ENCODE measurements around the gene LRIT3. TPM values are rescaled to one million over a fixed set of nuclear protein-coding genes. Genes with fewer than 3 reads are reported as not detected.

The LRIT3 gene, protein sequence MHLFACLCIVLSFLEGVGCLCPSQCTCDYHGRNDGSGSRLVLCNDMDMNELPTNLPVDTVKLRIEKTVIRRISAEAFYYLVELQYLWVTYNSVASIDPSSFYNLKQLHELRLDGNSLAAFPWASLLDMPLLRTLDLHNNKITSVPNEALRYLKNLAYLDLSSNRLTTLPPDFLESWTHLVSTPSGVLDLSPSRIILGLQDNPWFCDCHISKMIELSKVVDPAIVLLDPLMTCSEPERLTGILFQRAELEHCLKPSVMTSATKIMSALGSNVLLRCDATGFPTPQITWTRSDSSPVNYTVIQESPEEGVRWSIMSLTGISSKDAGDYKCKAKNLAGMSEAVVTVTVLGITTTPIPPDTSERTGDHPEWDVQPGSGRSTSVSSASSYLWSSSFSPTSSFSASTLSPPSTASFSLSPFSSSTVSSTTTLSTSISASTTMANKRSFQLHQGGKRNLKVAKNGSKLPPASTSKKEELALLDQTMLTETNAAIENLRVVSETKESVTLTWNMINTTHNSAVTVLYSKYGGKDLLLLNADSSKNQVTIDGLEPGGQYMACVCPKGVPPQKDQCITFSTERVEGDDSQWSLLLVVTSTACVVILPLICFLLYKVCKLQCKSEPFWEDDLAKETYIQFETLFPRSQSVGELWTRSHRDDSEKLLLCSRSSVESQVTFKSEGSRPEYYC
- polyA plus RNA-seq (ENCODE audit: low read depth in 6 of 6) = not detected

DNA sequence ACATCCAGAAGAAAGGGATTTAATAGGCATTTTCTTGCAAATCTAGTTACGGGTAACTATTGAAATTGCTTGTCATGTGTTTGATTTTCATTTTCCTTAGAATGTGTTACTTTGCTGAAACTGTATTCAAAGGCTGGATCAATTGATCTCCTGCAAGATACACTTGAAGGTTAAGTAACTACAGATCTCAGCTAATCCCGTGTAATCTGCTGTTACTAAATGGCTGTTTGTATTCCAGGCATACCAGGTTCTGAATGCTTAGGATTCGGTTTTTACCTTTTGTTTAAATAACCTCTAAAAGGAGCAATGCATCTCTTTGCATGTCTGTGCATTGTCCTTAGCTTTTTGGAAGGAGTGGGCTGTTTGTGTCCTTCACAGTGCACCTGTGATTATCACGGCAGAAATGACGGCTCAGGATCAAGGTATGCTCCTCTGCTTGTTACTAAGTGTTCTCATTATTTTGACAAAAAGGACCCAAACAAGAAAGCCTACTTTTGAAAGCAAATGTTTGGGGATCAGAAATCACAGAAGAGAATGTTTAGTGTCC, at the start of gene LRIT3:
Gene LRIT3 (plus strand): TSS at position 212 of the 547 bp plus-strand sequence. CDS start 95 bp downstream, at position 307.
- DNase-seq = no peak
- peaks cover 0 to 2% (median 0%) of the 10 kb centered on the region in 7 donors for H3K9me3 Mint-ChIP-seq

DNA sequence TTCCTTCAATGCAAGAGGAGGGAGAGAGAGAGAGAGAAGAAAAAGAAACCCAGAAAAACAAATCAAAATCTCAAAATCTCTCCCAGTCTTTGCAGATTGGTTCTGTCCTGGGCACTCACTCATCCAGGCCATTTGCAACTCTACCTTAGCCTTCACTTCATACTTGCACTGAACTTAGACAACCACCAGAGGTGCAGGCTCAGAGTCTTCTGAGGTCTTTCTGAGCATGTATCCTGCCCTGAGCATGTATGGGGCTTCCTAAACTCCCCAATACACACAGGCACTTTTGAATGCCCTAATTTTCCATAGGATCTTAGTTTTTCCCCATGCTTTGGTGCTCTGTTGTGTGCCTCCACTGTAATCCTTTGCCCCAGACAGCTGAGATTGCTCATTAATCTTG, 49.0 kb upstream of the LRIT3 start:
- H3K4me1 Mint-ChIP-seq = no peaks in the 10 kb centered on the region
- ATAC-seq (ENCODE audit: low read depth in 2 of 2) (no peak), DNase-seq (no peak)
- no peak overlapping the region for H3K4me3 Mint-ChIP-seq
- H3K36me3 Mint-ChIP-seq = peaks cover 6 to 16% of the 10 kb centered on the region in 2 donors
- H3K27ac Mint-ChIP-seq = no peak overlapping the region
- H3K9me3 Mint-ChIP-seq = peaks cover 11 to 42% (median 21%) of the 10 kb centered on the region in 7 donors
- peaks cover 9 to 34% (median 25%) of the 10 kb centered on the region in 3 donors for H3K27me3 Mint-ChIP-seq

More for the DNA sequence above, at the start of gene LRIT3:
- no peak for ATAC-seq (ENCODE audit: low read depth in 2 of 2)
- no peak within 1 kb of the TSS for H3K4me3 Mint-ChIP-seq
- no peaks in the 10 kb centered on the region for H3K36me3 Mint-ChIP-seq
- H3K27ac Mint-ChIP-seq = peak within 1 kb of the TSS in 1 of 6 donors; percentile 15
- no peaks in the 10 kb centered on the region for H3K27me3 Mint-ChIP-seq
- H3K4me1 Mint-ChIP-seq = no peaks in the 10 kb centered on the region

DNA sequence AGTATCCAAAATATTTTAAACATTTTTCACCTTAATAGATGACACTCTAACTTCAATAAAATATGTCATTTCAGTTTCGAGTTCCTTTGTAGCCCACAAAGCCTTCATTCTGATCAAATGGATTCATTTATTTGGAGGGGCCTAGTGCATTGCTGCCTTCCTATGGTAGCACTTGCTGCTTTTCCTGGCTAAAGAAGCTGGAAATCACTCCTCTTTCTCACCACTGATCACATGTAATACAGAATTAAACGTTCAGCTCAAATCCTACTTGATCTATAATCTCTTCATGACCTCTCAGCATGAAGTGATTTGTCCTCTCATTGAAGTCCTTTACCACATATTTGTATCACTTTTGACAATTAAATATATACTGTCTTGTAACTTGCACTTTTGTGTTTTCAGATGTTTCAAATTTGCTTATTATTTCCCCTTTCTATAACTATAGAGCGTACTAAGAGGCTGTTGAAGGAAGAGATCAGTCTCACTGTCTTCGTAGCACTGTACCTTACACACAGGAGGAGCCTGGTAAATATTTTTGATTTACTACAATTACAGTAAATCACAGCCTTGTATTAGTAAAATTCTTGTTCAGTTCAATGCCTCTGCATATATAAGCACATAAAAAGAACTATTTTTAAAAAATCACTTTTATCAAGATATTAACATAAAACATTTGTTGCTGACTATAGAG, 46.7 kb upstream of the LRIT3 start:
- no peaks in the 10 kb centered on the region for H3K4me1 Mint-ChIP-seq
- DNase-seq (no peak), ATAC-seq (ENCODE audit: low read depth in 2 of 2) (no peak)
- no peak overlapping the region for H3K27ac Mint-ChIP-seq
- H3K36me3 Mint-ChIP-seq = no peaks in the 10 kb centered on the region
- peaks cover 9 to 20% (median 17%) of the 10 kb centered on the region in 3 donors for H3K27me3 Mint-ChIP-seq
- H3K9me3 Mint-ChIP-seq = peaks cover 0 to 19% (median 7%) of the 10 kb centered on the region in 7 donors
- H3K4me3 Mint-ChIP-seq = no peak overlapping the region

DNA sequence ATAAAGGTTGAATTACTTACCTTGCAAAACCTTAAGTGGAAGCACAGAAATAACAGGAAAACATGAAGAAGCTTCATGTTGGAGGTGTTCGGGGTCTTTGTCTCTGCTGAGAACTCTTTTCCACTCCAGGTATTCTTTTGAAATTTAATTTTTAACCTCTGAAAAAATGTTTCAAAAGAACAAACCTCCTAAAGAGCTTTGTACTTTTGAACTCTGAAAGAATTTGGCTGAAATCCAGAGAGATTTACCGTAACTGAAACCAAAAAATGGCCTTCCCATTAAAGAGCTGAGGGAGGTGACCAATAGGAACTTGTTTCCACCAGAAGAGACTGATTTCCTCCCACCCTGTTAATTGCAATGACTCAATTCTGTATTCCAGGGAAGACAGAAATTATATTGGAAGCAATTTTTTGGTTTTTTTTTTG, 46.0 kb upstream of the LRIT3 start, which contains the start of gene CFI:
Gene CFI (minus strand): TSS at position 105 of the 425 bp plus-strand sequence. CDS start 28 bp downstream, at position 77.
- DNase-seq (no peak), ATAC-seq (ENCODE audit: low read depth in 2 of 2) (no peak)
- Mint-ChIP-seq H3K4me1 (no peaks in the 10 kb centered on the region), H3K4me3 (no peak within 1 kb of the TSS), H3K9me3 (peaks cover 0 to 12% (median 4%) of the 10 kb centered on the region in 7 donors), H3K27ac (no peak within 1 kb of the TSS), H3K27me3 (peaks cover 9 to 22% (median 14%) of the 10 kb centered on the region in 3 donors), H3K36me3 (no peaks in the 10 kb centered on the region)

DNA sequence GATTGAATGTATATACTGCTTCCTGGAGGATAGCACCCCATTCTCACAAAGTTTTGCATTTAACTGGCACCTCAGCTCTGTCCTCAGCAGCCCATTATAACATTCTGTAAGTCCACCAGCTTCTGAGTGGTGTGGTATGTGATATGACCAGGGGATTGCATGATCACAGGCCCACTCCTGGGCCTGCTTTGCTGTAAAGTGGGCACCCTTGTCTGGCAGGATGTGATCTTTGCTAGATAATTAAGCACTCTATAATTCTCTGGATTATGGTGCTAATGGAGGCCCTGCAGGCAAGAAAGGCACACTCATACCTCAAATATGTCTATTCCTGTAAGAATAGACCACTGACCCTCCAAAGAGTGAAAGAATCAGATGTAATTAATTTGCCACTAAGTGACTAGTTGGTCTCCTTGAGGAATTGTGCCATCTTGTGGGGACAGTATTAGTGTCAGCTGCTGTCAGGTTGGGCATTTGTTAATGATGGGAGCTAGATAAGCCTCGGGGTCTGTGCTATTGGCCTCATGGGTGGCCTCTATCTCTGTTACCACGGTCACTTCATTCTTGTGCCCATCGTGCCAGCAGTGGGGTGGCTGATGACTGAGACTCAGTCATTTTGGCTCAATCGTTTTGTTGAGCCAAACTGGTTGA, 43.9 kb upstream of the LRIT3 start:
- DNase-seq (peak; percentile 9), ATAC-seq (ENCODE audit: low read depth in 2 of 2) (peak; percentile 53 to 67)
- Mint-ChIP-seq H3K27ac (no peak overlapping the region), H3K27me3 (peaks cover 0 to 21% (median 6%) of the 10 kb centered on the region in 3 donors), H3K4me1 (no peaks in the 10 kb centered on the region), H3K4me3 (no peak overlapping the region), H3K36me3 (no peaks in the 10 kb centered on the region), H3K9me3 (no peaks in the 10 kb centered on the region)

DNA sequence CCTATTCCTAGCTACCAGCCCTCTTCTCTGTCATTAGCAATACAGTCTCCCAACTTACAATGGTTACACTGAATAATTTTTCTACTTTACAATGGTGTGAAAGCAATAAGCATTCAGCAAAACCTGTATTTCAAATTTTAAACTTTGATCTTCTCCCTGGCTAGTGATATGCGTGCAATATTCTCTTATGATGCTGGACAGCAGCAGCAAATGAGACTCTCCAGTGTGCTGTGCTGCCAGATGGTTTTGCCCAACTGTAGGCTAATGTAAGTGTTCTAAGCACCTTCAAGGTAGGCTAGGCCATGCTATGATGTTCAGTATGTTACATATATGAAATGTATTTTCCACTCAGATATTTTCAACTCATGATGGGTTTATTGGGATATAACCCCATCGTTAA, 38.3 kb upstream of the LRIT3 start:
- Mint-ChIP-seq H3K36me3 (peaks cover 0 to 3% of the 10 kb centered on the region in 2 donors), H3K4me3 (no peak overlapping the region), H3K4me1 (peaks cover 2 to 4% (median 4%) of the 10 kb centered on the region in 3 donors), H3K27me3 (peaks cover 5 to 21% (median 18%) of the 10 kb centered on the region in 3 donors), H3K9me3 (no peaks in the 10 kb centered on the region), H3K27ac (no peak overlapping the region)
- no peak for ATAC-seq (ENCODE audit: low read depth in 2 of 2)
- no peak for DNase-seq

DNA sequence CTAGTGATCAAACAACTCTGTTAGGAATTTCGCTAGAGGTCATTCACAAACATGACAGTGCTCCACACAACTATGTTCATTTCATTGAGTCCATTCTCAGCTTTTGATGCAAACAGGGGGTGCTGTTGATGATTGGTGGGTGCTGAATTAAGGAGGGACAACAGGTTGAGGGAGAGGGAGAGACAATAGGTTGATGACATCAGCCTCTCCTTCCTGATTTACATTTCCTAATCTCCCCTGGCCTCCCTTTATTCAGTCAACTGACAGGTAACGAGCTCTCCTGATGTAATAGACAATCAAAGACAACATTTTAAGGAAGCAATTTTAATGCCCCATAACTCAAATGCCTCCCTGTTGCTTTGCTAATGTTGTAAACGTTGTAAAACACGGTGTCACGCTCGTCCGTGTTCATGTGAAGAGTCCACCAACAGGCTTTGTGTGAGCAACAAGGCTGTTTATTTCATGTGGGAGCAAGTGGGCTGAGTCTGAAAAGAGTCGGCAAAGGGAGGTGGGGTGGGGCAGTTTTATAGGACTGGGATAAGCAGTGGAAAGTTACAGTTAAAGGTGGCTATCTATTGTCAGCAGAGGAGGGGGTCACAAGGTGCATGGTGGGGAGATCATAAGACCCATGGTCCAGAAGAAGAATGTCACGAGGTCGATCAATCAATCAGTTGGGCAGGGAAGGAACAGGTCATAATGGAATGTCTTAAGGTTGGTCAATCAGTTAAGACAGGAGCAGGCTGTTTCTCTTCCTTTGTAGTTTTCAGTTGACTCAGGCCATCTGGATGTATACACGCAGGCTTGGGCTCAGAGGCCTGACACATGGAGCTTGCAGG, 37.1 kb upstream of the LRIT3 start:
- DNase-seq (no peak), ATAC-seq (ENCODE audit: low read depth in 2 of 2) (no peak)
- H3K27me3 Mint-ChIP-seq = peaks cover 5 to 18% (median 14%) of the 10 kb centered on the region in 3 donors
- H3K36me3 Mint-ChIP-seq = peaks cover 0 to 3% of the 10 kb centered on the region in 2 donors
- peak overlapping the region in 1 of 8 donors; percentile 53 for H3K4me3 Mint-ChIP-seq
- H3K9me3 Mint-ChIP-seq = no peaks in the 10 kb centered on the region
- H3K27ac Mint-ChIP-seq = no peak overlapping the region
- H3K4me1 Mint-ChIP-seq = peaks cover 8 to 14% (median 11%) of the 10 kb centered on the region in 3 donors

DNA sequence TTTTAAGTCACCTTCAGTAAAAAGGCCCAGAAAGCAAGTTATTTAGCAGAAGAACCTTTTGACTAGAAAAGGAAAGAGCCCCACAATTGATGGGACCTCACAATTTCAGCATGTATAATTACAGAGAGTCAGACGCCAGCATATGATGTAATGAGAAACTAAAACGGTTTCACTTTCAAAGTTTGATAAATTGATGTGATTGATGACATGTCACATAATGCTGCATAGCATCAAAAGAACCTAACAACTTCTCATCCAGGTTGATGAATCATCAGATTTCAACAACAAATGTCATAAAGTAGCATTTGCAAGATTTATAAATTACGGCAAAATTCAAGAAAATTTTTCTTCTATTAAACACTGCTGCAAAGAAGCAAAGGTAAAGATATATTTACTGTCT, 36.2 kb upstream of the LRIT3 start:
- Mint-ChIP-seq H3K27me3 (peaks cover 5 to 18% (median 7%) of the 10 kb centered on the region in 3 donors), H3K9me3 (no peaks in the 10 kb centered on the region), H3K27ac (no peak overlapping the region), H3K4me1 (peaks cover 16 to 23% (median 21%) of the 10 kb centered on the region in 3 donors), H3K4me3 (no peak overlapping the region), H3K36me3 (peaks cover 0 to 3% of the 10 kb centered on the region in 2 donors)
- DNase-seq (no peak), ATAC-seq (ENCODE audit: low read depth in 2 of 2) (no peak)

DNA sequence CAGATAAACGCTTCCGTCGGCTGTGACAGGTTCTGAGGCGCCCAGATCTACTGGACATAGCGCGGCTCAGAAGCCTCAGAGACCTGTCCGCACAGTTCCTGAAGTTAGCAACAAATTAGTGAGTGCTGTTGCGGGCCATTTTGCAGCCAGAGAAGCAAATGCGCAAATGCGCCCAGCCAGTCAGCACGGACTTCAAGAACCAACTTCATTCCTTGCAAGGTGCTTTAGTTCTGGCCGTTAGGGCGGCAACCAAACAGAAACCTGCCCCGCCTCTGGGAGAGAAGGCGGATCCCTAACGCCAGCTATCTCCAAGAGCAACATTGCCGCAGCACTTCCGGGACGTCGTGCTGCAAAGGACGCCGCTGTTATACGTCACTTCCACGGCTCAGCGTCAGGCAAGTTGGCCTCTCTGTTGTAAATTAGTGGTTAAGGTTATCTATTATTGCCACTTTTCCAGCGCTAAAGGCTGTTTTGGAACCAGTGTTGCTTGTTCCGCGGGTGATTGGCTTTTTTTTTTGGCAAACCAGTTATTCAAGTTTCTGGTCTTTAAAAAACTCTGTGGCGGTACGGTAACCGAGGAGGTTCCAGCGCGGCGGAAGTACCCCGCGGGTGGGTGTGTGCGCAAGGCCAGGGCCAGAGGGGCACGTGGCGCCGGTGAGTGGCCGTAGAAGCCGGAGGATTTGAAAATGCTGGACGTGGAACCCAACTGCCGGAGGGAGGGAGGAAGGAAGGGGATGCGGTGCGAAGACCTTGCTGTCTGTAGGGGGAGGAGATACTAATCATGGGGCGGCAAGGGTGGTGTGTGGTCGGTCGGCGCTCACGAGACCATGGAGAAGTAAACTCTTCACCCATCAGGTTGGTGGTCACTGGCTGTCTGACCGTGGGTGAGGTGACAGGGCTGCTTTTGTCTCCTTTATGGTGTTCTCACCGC, 32.5 kb upstream of the LRIT3 start, which contains the start of gene GAR1:
Gene GAR1 (plus strand): TSS at position 612 of the 931 bp plus-strand sequence. CDS start 403 bp downstream, outside the sequence.
- Mint-ChIP-seq H3K27ac (peak within 1 kb of the TSS; percentile 95 to 99 (median 98)), H3K4me1 (peaks cover 33 to 42% (median 35%) of the 10 kb centered on the region in 3 donors)

DNA sequence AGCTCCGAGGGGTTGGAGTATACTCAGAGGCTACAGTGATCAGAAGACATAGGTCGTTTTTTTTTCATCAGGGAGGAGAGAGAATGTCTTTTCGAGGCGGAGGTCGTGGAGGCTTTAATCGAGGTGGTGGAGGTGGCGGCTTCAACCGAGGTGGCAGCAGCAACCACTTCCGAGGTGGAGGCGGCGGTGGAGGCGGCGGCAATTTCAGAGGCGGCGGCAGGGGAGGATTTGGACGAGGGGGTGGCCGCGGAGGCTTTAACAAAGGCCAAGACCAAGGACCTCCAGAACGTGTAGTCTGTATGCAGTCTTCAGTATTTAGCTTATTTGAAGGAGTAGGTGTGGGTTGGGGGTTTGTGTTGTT, 31.8 kb upstream of the LRIT3 start:
- H3K4me1 Mint-ChIP-seq = peaks cover 37 to 46% (median 38%) of the 10 kb centered on the region in 3 donors
- H3K36me3 Mint-ChIP-seq = peaks cover 2 to 13% of the 10 kb centered on the region in 2 donors
- peak overlapping the region; percentile 98 to 99 (median 99) for H3K4me3 Mint-ChIP-seq
- H3K27ac Mint-ChIP-seq = peak overlapping the region; percentile 95 to 99 (median 98)
- no peaks in the 10 kb centered on the region for H3K9me3 Mint-ChIP-seq
- DNase-seq (no peak), ATAC-seq (ENCODE audit: low read depth in 2 of 2) (no peak)
- H3K27me3 Mint-ChIP-seq = peaks cover 0 to under 1% (median 0%) of the 10 kb centered on the region in 3 donors

More for the DNA sequence above, 32.5 kb upstream of the LRIT3 start, which contains the start of gene GAR1:
- peak; percentile 93 to 95 for ATAC-seq (ENCODE audit: low read depth in 2 of 2)
- no peaks in the 10 kb centered on the region for H3K9me3 Mint-ChIP-seq
- peak within 1 kb of the TSS; percentile 98 to 99 (median 99) for H3K4me3 Mint-ChIP-seq
- peaks cover 0 to 12% of the 10 kb centered on the region in 2 donors for H3K36me3 Mint-ChIP-seq
- H3K27me3 Mint-ChIP-seq = peaks cover 0 to 7% (median 0%) of the 10 kb centered on the region in 3 donors
- DNase-seq = peak; percentile 81

DNA sequence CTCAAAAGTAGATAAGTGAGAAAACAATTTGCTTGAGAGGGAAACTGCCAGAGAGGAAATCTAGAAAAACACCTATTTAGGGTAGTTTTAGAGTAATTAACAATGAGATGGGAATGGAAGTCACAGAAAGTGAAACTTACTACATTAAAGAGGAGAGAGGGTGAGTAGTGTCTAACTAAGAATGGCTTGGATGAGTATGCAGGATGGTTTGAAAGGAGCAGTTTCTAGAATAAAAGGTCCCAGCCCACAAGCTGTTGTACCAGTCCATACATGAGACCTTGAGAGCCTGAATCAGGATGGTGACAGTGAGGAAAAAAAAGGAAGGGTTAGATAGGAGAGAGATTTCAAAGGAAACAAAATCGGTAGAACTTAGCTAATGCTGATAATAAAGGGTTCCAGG, 31.0 kb upstream of the LRIT3 start:
- H3K4me3 Mint-ChIP-seq = peak overlapping the region; percentile 2 to 99 (median 99)
- H3K27me3 Mint-ChIP-seq = no peaks in the 10 kb centered on the region
- DNase-seq = no peak
- peak overlapping the region in 4 of 6 donors; percentile 2 to 98 (median 48) for H3K27ac Mint-ChIP-seq
- no peaks in the 10 kb centered on the region for H3K9me3 Mint-ChIP-seq
- no peak for ATAC-seq (ENCODE audit: low read depth in 2 of 2)
- H3K4me1 Mint-ChIP-seq = peaks cover 38 to 49% (median 38%) of the 10 kb centered on the region in 3 donors
- H3K36me3 Mint-ChIP-seq = peaks cover 3 to 13% of the 10 kb centered on the region in 2 donors
